Skeletal muscle cell (primary cell): ENCODE results near the gene KCNJ12.
"Not testable (repeated sequence)": the region's sequence is repeated elsewhere in the genome, so short reads cannot be mapped to it uniquely, and the experiment has no call there.

Source experiments
- DNase-seq: peaks from one replicate; pipeline ENCODE4 v3.0.0-alpha.2; 2010; ENCODE audit warnings: low read depth
- H3K4me3 ChIP-seq: 2 replicates; pipeline ENCODE4 v1.5.1; 2011; ENCODE audit warnings: low read depth, mild to moderate bottlenecking, control low read depth, low read length, moderate library complexity

The KCNJ12 gene

DNA sequence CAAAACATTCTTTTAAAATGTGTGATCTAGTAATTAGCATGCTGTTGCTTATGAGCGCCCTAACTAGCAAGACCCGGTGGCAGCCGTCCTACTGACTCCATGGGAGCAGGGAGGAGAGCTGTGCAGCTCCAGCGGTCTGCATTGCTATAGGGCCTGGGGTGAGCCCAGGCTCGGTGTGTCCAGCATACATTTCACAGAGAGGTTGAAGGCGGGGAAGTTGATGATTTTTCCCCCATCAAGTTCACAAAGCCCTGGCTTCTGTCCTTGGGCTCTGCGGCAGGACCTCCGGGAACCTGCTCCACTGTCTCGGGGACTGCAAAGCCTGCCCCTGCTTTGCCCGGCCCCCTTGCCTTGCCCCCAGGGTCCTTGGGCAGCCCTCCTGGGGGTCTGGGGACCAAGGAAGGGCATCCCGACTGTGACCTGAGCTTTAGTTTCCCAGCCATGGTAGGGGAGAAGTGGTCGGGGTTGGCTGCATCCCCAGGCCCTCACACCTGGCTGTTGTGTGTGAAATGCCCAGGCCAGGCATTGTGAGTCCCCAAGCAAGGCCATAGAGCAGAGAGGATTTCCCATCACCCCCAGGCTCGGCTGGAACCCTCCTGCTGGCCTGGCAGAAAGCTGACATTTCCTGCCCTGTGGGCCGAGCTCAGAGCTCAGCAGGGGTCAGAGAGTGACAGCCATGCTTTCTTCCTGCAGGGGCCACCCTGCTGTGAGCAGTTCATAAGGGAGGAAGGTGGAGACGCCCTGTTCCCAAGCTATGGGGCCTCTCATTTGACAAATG, 24.8 kb downstream of the KCNJ12 start:
- no peak for DNase-seq
- no peak overlapping the region for H3K4me3 ChIP-seq

DNA sequence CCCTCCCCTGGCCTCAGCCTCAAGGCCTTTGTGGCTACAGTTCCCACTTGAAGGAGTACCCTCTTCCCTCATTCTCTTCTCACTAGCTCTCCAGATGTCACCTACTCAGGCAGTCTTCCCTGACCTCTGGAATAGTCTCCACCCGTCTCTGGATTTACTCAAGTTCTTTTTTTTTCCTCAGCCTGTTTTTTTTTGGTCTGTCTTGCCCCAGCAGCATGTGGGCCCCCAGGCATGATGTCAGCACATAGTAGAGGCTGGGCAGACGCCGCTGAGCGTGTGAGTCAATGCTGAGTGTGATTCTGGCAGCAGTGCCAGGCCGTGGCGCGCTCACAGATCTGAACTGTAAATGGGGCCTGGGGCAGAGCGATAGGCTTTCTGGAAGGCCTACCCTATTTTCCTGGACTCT, 26.0 kb downstream of the KCNJ12 start:
- DNase-seq: peak; percentile 87
- H3K4me3 ChIP-seq: not testable (repeated sequence)

DNA sequence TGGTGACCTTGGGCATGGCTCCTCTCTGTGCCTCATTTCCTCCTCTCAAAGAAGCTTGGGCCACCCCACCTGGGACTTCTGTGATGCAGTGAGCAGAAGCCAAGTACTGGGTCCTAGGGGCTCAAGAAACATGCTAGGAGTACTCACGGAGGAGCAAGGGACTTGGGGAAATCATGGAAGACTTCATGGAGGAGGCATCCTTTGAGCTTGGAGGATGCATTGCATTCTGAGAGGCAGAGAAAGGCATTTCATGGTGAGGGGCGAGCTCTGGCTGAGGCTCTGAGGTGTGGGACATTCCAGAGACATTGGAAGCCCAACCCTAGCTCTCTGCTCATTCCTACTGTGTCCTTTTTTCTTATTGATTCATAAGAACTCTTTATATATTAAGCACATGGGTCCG, 26.8 kb downstream of the KCNJ12 start:
- not testable (repeated sequence) for H3K4me3 ChIP-seq, DNase-seq

DNA sequence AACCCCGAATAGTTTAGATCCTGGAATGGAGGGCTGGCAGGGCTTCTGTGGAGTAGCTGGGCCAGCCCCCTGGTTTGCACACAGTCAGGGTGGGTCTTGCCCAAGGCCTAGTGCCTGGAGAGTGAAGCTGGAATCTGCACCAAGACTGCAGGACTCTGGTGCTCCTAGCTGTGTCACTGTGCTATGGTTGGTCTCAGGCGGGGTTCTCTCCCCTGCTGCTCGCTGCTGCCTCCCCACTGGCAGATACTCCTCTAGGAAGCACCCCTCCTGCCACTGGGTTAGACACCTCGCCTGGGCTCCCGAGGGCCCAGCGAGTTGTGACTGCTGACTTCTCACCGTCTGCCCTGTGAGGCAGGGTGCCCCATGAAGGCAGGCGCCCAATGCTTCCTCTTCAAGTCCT, 27.9 kb downstream of the KCNJ12 start:
- H3K4me3 ChIP-seq, DNase-seq: not testable (repeated sequence)

DNA sequence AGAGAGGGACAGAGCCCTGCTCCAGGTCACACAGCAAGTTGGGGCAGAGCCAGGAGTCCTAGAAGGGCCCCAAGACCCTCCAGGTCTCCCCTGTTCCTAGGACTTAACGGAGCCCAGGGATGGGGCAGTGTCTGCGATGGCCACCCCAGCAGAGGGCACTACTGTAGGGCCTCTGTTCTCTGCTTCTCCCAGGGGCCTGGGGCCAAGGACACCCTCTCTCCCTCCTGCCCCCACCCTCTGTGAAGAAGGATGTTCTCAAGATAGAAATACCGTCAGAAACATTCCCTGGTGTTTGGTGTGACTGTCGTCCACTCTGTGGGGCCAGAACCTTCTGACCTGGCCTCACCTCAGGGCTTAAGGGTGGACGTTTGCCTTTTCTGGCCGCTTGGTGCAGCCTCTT, 28.4 kb downstream of the KCNJ12 start:
- not testable (repeated sequence) for DNase-seq, H3K4me3 ChIP-seq

DNA sequence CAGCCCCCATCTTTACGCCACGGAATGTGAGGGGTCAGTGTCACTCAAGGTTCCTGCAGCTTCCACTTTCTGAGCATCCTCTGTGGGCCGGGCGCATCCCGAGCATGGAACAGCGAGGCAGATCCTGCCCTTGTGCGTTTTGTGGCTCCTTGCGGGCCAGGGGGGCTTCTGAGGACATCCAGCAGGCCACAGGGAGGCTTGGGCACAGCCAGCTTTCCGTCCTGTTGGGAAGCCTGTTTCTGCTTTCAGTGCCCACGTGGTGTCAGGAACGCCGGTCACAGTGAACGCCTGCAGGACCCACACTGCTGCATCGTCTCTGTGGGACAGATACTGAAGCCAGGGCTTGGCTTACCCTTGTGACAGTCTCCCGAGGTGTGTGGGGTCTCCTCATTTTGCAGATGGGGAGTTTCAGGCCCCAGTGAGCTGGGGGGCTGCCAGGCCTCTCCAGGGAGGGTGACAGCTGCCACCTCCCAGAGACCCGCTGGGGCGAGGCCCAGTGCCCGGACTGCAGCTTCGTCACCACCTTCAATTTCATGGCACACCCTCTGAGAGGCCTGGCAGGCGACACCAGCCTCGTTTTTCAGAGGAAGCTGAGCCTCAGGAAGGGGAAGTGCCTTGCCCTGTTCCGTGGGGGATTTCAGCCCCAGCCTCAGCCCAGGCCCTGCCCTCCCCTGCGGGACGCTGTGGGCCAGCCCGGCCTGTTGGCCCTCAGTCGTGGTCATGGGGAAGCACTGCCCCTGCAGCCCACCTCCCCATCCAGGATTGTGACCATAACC, 29.0 kb downstream of the KCNJ12 start:
- not testable (repeated sequence) for DNase-seq, H3K4me3 ChIP-seq

- not testable (repeated sequence) for H3K4me3 ChIP-seq, DNase-seq
Observed at GRCh38 chr17:21405904-21406400, 29.8 kb downstream of the KCNJ12 start.

DNA sequence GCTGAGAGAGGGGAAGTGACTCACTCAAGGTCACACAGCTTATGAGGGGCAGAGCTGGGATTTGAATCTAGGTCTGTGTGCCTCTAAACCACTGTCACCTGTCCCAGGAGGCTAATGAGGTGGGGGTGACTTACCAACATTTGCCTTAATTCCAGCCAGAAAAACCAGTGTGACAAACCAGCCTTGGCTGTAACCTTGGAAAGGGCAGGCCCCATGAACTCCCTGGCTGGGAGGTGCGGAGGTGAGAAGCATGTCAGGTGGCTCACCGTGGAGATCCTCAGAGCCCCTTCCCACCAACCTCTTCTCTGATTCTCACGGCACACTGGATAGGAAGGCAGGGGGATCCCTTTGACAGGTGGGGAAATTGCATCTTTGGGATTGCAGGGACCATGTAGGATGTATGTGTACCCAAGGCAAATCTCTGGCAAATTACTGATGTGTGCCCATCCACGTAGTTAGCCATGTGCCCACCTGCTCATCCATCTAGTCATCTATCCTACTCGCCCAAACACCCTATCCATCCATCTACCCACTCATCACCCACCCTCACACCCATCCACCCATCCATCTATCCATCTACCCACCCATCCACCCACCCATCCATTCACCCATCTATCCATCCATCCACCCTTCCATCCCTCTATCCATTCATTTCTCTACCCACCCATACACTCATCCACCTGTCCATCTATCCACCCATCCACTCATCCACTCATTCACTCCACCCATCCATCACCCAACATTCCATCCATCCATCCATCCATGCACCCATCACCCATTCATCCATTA, 30.7 kb downstream of the KCNJ12 start:
- DNase-seq, H3K4me3 ChIP-seq: not testable (repeated sequence)

GRCh38 chr17:21407752-21408151, 31.6 kb downstream of the KCNJ12 start:
- not testable (repeated sequence) for H3K4me3 ChIP-seq, DNase-seq

- not testable (repeated sequence) for DNase-seq
Observed at GRCh38 chr17:21408224-21408623, 32.1 kb downstream of the KCNJ12 start.

DNA sequence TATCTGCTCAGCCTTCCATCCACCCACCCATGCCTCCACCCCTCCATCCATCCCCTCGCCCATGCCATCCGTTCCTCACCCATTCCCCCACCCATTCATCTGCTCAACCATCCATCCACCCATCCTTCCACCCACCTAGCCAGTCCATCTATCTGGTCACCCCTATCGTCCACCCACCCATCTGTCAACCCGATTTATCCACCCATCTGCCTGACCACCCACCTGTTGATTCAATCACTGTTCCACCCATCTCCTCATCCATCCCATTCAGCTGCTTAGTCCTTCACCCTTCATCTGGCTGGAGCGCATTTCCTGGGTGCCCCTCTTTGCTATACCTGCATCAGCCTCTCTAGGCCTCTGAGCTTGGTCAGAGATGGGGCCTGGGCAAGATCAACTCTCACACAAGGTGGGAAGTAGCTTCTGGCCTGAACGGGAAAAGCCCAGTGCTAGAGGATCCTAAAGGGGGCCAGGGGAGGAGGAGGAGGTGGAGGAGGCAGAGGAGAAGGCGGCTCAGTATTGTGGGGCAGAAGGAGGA, 32.7 kb downstream of the KCNJ12 start:
- DNase-seq, H3K4me3 ChIP-seq: not testable (repeated sequence)

More at GRCh38 chr17:21408224-21408623, 32.1 kb downstream of the KCNJ12 start:
- H3K4me3 ChIP-seq: not testable (repeated sequence)

DNA sequence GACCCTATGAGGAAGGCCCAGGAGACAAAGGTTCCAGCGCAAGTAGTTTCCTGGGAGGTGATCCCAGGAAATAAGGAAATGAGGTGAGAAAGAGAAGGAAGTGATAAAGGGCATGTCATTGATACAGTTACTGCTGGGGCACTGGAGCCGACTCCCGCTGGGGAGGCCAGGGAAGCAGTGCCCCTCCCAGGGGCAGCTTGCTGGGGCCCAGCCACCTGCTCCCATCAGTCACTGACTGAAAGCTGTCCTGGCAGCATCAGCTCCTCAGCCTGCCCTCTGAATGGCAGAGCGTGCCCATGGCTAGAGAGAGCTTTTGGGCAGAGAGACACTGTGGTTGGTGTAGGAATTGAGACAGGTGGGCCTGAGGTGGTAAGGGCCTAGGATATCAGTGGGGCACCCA, 33.2 kb downstream of the KCNJ12 start:
- not testable (repeated sequence) for H3K4me3 ChIP-seq, DNase-seq

DNA sequence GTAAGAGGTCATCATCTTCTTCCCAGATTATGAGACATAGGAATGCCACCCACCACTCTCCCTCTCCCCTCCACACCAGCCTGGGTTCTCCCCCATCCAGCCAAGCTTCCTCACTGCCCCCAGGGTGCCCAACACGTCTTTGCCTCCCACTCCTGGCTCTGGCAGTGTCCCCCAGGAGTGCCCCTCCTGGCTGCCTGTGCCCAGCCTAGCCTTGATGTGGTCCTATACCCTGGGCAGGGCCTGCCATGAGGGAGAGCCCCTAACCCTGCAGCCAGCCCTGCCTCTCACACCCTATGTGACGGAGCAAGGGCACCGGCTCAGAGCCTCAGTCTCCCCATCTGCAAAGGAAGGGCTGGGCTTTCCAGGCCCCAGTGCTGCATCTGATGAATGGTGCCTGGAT, 33.8 kb downstream of the KCNJ12 start:
- not testable (repeated sequence) for H3K4me3 ChIP-seq, DNase-seq

DNA sequence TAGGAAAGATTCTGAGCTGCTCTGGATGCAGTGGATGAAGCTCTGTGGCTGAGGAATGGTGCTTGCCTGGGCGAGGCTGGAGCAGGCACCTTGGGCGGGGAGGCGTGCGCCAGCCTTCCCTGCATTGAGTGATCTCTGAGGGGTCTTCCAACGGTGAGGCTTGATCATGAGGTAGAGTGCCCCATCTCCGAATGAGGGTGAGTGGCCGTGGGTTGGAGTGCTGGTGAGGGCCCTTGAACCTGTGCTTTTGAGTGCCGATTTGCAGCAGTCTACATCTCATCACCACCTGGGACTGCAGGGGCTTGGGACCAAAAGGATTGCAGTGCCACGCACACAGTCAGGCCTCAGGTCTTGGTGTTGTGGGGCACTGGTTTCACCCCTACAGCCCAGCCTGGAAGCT, 34.2 kb downstream of the KCNJ12 start:
- not testable (repeated sequence) for DNase-seq, H3K4me3 ChIP-seq

- not testable (repeated sequence) for DNase-seq
Observed at GRCh38 chr17:21410906-21411678, 34.9 kb downstream of the KCNJ12 start.

GRCh38 chr17:21411679-21412205, 35.6 kb downstream of the KCNJ12 start:
- not testable (repeated sequence) for DNase-seq, H3K4me3 ChIP-seq

More at GRCh38 chr17:21410906-21411678, 34.9 kb downstream of the KCNJ12 start:
- H3K4me3 ChIP-seq: not testable (repeated sequence)

DNA sequence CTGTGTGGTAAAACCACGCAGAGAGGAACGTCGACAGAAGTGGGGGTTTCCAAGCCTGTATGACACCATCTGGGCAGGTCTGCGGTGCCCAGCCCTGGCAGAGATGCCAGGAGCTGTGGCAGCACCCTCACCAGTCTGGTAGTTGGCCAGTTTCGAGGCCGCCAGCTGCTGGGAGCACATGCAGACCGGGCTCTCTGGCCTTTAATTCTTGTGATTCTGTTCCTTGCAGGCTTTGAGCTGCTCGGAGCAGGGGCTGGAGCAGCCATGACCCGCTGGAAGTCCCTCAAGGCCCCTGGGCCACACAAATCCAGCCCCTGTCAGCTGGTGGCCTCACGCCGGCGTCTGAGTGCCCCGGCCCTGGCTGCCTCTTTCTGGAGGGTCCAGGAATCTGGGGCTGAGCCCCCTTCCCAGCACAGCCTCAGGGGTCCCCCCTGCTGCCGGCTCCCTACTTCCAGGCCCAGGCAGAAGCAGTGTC, 36.1 kb downstream of the KCNJ12 start:
- DNase-seq, H3K4me3 ChIP-seq: not testable (repeated sequence)

DNA sequence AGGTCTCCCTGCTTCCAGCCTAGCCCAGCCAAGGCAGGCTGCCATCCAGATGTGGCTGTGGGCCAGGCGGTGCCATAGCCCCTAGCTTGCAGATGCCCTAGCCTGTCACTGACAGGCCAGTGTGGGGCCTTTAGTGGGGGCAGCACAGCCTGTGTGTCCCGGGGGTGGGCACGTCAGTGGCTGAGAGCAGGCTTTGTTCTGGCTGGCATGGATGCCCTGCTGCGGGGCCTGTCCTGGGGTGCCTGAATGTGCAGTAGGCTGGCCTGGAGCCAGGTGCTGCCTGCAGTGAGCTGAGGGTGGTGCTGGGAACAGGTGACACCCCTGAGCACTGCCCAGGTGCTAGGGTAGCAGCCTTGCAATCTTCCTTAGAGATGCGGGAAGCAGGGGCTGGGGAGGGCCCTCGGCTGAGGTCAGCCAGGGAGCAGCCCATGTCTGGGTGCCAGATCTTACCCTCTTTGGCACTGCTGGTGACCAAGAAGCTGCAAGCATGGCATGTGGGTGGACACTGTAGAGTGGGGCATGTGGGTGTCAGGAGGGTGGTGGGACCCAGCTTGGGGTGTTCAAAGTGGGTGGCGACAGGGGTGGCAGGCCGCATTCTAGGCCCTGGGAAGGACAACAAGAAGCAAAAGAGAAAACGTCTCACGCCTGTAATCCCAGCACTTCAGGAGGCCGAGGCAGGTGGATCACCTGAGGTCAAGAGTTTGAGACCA, 37.6 kb downstream of the KCNJ12 start:
- DNase-seq, H3K4me3 ChIP-seq: not testable (repeated sequence)
